Activated naive CD4-positive, alpha-beta T cell treated with anti-CD3 and anti-CD28 coated beads, Interleukin-2, amount 10 ng/mL, durations not matched to agents 7 days and 5 days (primary cell): ENCODE results near the gene TRPM6.
"Not testable (repeated sequence)": the region's sequence is repeated elsewhere in the genome, so short reads cannot be mapped to it uniquely, and the experiment has no call there.

Source experiments
- CTCF ChIA-PET: fragments of 350-600 bp; sonication (Branson Sonifier 250); formaldehyde crosslinking; loops from one replicate; lab custom pipeline; 2021; ENCODE audit warnings: antibody characterized with exemption; lab: Charles Lee
- DNase-seq: peaks from one replicate; pipeline ENCODE4 v3.0.0-alpha.2; 2020
- H3K27ac Mint-ChIP-seq: one replicate; pipeline ENCODE4 v1.8.0; 2021; ENCODE audit warnings: mild to moderate bottlenecking, moderate library complexity, mixed read lengths
- H3K27me3 Mint-ChIP-seq: one replicate; pipeline ENCODE4 v1.8.0; 2021; ENCODE audit warnings: mild to moderate bottlenecking, mixed read lengths
- H3K36me3 Mint-ChIP-seq: one replicate; pipeline ENCODE4 v1.8.0; 2021; ENCODE audit warnings: mixed read lengths
- H3K4me1 Mint-ChIP-seq: one replicate; pipeline ENCODE4 v1.8.0; 2021; ENCODE audit warnings: mixed read lengths
- H3K4me3 Mint-ChIP-seq: one replicate; pipeline ENCODE4 v1.8.0; 2021; ENCODE audit warnings: mild to moderate bottlenecking, moderate library complexity, mixed read lengths
- H3K9me3 Mint-ChIP-seq: one replicate; pipeline ENCODE4 v1.8.0; 2021; ENCODE audit warnings: mixed read lengths

Gene TRPM6

DNA sequence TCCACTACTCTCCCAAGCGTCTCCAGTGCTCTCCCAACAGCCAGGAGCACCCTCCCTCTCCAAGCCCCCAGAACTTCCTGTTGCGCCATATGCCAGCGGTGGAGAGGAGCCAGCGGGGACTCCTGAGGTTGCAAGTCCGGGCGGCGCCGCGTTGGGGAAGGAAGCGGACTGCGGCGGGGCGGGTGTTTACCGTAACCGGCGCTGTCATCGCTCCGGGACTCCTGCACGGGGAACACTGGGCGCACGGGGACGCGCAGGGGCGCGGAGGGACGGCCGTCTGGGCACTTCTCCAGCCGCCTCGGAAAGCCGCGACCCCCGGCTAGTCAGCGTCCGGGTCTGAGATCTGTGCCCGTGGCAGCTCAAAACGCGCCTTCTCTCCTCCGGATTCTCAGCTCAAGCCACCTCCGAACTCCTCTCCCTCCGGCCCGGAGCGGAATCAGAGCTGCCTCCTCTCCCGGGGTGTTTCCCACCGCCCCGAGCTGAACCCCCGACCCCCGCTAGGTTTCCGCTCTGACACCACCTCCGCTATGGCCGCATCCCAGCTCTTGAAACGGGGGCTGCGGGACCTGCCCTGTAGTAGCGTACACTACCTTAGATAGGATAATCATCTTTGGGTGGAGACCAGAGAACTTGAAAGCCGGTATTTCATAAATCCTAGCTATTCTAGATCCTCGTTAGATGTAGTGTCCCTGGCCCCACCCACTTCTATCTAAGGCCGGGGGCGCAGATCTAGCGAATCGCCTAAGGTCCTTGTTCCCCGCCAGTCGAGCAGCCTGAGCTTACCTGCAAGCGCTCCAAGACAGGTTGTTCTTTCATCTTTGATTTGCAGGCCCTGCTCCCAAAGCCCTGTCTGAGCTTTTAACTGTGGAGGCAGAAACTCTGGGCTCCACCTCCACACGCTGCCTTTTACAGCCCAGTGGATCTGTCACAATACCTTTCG lies at the start of gene TRPM6:
Gene TRPM6, minus strand, starts transcription at position 881 of the 940 bp plus-strand sequence. Its CDS starts 65 bp downstream, at position 816.
- H3K27ac Mint-ChIP-seq, result peak within 1 kb of the TSS; percentile 47
- CTCF ChIA-PET, result no interaction called here
- H3K9me3 Mint-ChIP-seq, result peaks cover 1% of the 10 kb centered on the region
- DNase-seq, result peak; percentile 47
- H3K4me3 Mint-ChIP-seq, result peak within 1 kb of the TSS; percentile 73
- H3K27me3 Mint-ChIP-seq, result peaks cover 44% of the 10 kb centered on the region
- H3K4me1 Mint-ChIP-seq, result peaks cover 13% of the 10 kb centered on the region
- no peaks in the 10 kb centered on the region for H3K36me3 Mint-ChIP-seq

DNA sequence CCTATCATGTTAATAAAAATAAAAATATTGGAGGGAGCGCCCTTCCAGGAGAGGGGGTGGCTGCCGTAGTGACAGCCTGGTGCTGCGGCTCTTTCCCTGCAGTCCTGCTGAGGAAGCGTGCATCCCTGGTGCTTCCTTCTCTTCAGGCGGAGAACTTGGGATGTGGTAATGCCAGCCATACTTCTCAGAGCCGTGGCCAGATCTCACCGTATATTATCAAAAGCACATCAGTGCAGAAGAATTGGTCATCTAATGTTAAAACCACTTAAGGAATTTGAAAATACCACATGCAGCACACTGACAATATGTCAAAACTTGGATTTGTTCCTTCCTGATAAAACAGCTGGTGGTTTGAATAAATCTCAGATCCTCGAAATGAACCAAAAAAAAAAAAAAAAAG lies 47.3 kb upstream of the TRPM6 start:
- Mint-ChIP-seq H3K36me3 (no peaks in the 10 kb centered on the region), H3K27ac (no peak overlapping the region), H3K4me3 (no peak overlapping the region), H3K9me3 (no peaks in the 10 kb centered on the region), H3K27me3 (peaks cover 24% of the 10 kb centered on the region), H3K4me1 (no peaks in the 10 kb centered on the region)
- CTCF ChIA-PET, result no interaction called here
- no peak for DNase-seq

- Mint-ChIP-seq H3K9me3 (no peaks in the 10 kb centered on the region), H3K27ac (no peak overlapping the region), H3K36me3 (no peaks in the 10 kb centered on the region), H3K4me3 (no peak overlapping the region), H3K27me3 (peaks cover 3% of the 10 kb centered on the region), H3K4me1 (no peaks in the 10 kb centered on the region)
- CTCF ChIA-PET, result no interaction called here
- no peak for DNase-seq
Measured at GRCh38 chr9:74921737-74922136, 34.0 kb upstream of the TRPM6 start.

- CTCF ChIA-PET, result no interaction called here
- Mint-ChIP-seq H3K4me1 (no peaks in the 10 kb centered on the region), H3K36me3 (no peaks in the 10 kb centered on the region), H3K27me3 (peaks cover 3% of the 10 kb centered on the region), H3K27ac (no peak overlapping the region), H3K4me3 (no peak overlapping the region), H3K9me3 (no peaks in the 10 kb centered on the region)
- DNase-seq, result no peak
Measured at GRCh38 chr9:74920944-74921626, 33.4 kb upstream of the TRPM6 start.

DNA sequence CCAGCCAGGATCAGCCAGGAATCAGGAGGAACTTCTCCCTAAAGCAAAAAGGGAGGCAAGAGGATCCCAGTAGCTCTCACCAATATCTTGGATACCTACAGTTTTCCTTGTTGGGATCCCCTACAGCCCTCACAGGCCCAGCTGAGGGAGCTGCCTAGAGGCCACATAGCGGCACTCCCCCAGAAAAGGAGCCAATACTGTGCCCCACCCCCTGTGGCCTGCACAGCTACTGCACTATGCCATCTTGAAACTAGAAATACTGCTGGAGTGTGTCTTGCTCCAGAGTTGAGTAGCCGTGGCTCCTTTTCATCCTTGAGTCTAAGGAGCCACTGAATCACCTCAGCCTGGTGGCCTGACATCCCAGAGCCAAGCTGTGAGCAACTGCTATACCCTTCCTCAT lies 22.3 kb upstream of the TRPM6 start:
- peaks cover 10% of the 10 kb centered on the region for H3K27me3 Mint-ChIP-seq

GRCh38 chr9:74908665-74909064 lies 20.9 kb upstream of the TRPM6 start:
- H3K9me3 Mint-ChIP-seq, result no peaks in the 10 kb centered on the region
- H3K4me3 Mint-ChIP-seq, result no peak overlapping the region
- CTCF ChIA-PET, result no interaction called here
- H3K36me3 Mint-ChIP-seq, result no peaks in the 10 kb centered on the region
- no peak overlapping the region for H3K27ac Mint-ChIP-seq
- H3K27me3 Mint-ChIP-seq, result peaks cover 10% of the 10 kb centered on the region
- H3K4me1 Mint-ChIP-seq, result no peaks in the 10 kb centered on the region
- no peak for DNase-seq

More for the DNA sequence above, 22.3 kb upstream of the TRPM6 start:
- H3K4me1 Mint-ChIP-seq, result no peaks in the 10 kb centered on the region
- H3K36me3 Mint-ChIP-seq, result no peaks in the 10 kb centered on the region
- no peak for DNase-seq
- no peaks in the 10 kb centered on the region for H3K9me3 Mint-ChIP-seq
- CTCF ChIA-PET, result interaction anchor here (0.6 kb wide), 1 partner anchor 26 kb away, joined by 3 read pairs; no protein-coding TSS in a partner anchor
- no peak overlapping the region for H3K27ac Mint-ChIP-seq
- H3K4me3 Mint-ChIP-seq, result no peak overlapping the region

GRCh38 chr9:74907085-74907484 lies 19.4 kb upstream of the TRPM6 start:
- CTCF ChIA-PET, result no interaction called here
- no peaks in the 10 kb centered on the region for H3K36me3 Mint-ChIP-seq
- DNase-seq, result no peak
- no peak overlapping the region for H3K27ac Mint-ChIP-seq
- H3K4me1 Mint-ChIP-seq, result no peaks in the 10 kb centered on the region
- no peak overlapping the region for H3K4me3 Mint-ChIP-seq
- no peaks in the 10 kb centered on the region for H3K9me3 Mint-ChIP-seq
- peaks cover 10% of the 10 kb centered on the region for H3K27me3 Mint-ChIP-seq

DNA sequence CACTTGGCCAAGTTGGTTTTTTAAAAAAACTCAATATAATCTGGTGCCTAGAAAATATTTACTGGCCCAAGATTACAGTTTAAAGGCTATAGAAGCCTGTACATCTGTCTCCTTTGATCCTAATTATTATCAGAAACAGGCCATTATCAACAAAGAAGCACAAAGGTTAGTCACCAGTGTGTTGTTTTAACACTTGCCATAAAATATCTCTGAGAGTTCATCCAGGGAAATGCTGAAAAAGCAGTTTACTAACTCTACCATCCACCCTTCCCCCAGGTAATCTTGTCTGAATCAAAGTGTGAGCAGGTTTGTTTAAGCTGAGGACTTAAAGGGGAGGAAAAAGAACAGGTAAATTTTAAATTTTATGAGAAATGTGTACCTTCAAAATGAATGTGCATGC lies 13.3 kb upstream of the TRPM6 start:
- H3K27me3 Mint-ChIP-seq, result peaks cover 18% of the 10 kb centered on the region
- H3K27ac Mint-ChIP-seq, result no peak overlapping the region
- CTCF ChIA-PET, result no interaction called here

GRCh38 chr9:74888449-74888848 lies 728 bp upstream of the TRPM6 start:
- CTCF ChIA-PET, H3K9me3 Mint-ChIP-seq, DNase-seq, H3K36me3 Mint-ChIP-seq, H3K4me3 Mint-ChIP-seq: not testable (repeated sequence)
- peak overlapping the region; percentile 47 for H3K27ac Mint-ChIP-seq
- peaks cover 44% of the 10 kb centered on the region for H3K27me3 Mint-ChIP-seq
- H3K4me1 Mint-ChIP-seq, result peaks cover 13% of the 10 kb centered on the region

More for the DNA sequence above, 13.3 kb upstream of the TRPM6 start:
- Mint-ChIP-seq H3K9me3 (no peaks in the 10 kb centered on the region), H3K4me1 (no peaks in the 10 kb centered on the region), H3K36me3 (no peaks in the 10 kb centered on the region), H3K4me3 (no peak overlapping the region)
- no peak for DNase-seq

DNA sequence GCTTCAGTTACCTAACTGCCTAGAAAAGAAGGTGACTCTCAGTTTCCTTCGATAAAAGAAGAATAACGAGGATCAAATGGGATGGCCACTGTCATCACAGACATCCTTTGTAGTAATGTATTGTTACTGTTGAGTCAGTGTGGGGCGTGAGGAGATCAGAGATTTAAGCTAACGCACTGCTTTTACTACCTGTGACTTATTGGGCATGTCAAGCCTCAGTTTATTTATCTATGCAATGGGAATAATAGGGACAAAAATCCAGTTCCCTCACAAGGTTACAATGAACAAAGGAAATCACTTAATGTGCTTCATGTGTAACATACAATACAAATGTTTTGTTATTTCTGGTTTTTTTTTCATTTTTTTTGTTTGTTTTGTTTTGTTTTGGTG lies 255 bp upstream of the TRPM6 start:
- Mint-ChIP-seq H3K27me3 (peaks cover 44% of the 10 kb centered on the region), H3K36me3 (no peaks in the 10 kb centered on the region), H3K27ac (peak overlapping the region; percentile 47), H3K9me3 (peaks cover 1% of the 10 kb centered on the region), H3K4me1 (peaks cover 13% of the 10 kb centered on the region), H3K4me3 (peak overlapping the region; percentile 73)
- CTCF ChIA-PET, result no interaction called here
- DNase-seq, result no peak

- no peaks in the 10 kb centered on the region for H3K4me1 Mint-ChIP-seq
- peaks cover 17% of the 10 kb centered on the region for H3K9me3 Mint-ChIP-seq
- peaks cover 16% of the 10 kb centered on the region for H3K27me3 Mint-ChIP-seq
- no peak overlapping the region for H3K4me3 Mint-ChIP-seq
- H3K36me3 Mint-ChIP-seq, result no peaks in the 10 kb centered on the region
- H3K27ac Mint-ChIP-seq, result no peak overlapping the region
- CTCF ChIA-PET, result no interaction called here
- DNase-seq, result no peak
Measured at GRCh38 chr9:74876382-74876949, 11.3 kb downstream of the TRPM6 start.

DNA sequence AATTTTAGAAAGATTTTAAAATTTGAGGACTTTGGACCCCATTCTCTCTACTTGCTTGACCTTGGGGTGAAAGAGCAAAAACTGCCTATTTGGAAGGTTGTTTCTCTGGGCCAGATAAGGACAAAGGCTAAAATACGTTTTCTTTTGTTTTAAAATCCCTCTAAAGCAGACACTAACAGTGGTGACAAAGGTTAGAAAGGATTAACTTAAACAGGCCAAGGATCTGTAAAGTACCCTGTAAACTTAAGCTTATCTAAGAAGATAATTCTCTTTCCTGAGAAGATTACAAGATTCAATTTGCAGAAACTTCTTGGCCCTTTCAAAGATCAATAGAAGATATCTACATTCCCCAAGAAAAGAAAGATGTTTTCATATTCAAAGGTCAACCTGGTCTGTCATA lies 12.1 kb downstream of the TRPM6 start:
- CTCF ChIA-PET, result no interaction called here
- H3K4me1 Mint-ChIP-seq, result no peaks in the 10 kb centered on the region
- H3K27me3 Mint-ChIP-seq, result peaks cover 16% of the 10 kb centered on the region
- H3K36me3 Mint-ChIP-seq, result no peaks in the 10 kb centered on the region
- H3K4me3 Mint-ChIP-seq, result no peak overlapping the region
- H3K27ac Mint-ChIP-seq, result no peak overlapping the region
- DNase-seq, result no peak
- H3K9me3 Mint-ChIP-seq, result peaks cover 17% of the 10 kb centered on the region

GRCh38 chr9:74874220-74874619 lies 13.5 kb downstream of the TRPM6 start:
- H3K4me1 Mint-ChIP-seq, result no peaks in the 10 kb centered on the region
- no peak for DNase-seq
- peaks cover 16% of the 10 kb centered on the region for H3K27me3 Mint-ChIP-seq
- peaks cover 7% of the 10 kb centered on the region for H3K9me3 Mint-ChIP-seq
- CTCF ChIA-PET, result no interaction called here
- H3K36me3 Mint-ChIP-seq, result no peaks in the 10 kb centered on the region
- H3K27ac Mint-ChIP-seq, result no peak overlapping the region
- H3K4me3 Mint-ChIP-seq, result no peak overlapping the region

- DNase-seq, result no peak
- Mint-ChIP-seq H3K9me3 (no peaks in the 10 kb centered on the region), H3K27me3 (peaks cover 14% of the 10 kb centered on the region), H3K4me1 (no peaks in the 10 kb centered on the region), H3K4me3 (no peak overlapping the region), H3K36me3 (no peaks in the 10 kb centered on the region), H3K27ac (no peak overlapping the region)
- CTCF ChIA-PET, result no interaction called here
Measured at GRCh38 chr9:74872619-74873233, 15.0 kb downstream of the TRPM6 start.
